Fibroblast of skin of right quadriceps (primary cell): Measurements from ENCODE around the gene MLX.
"Not testable (repeated sequence)": the region's sequence is repeated elsewhere in the genome, so short reads cannot be mapped to it uniquely, and the experiment has no call there.

Experiments
- DNase-seq: peaks from one replicate; pipeline ENCODE4 v3.0.0-alpha.2; 2013

The MLX gene

GRCh38 chr17:42581744-42582270, 14.9 kb downstream of the MLX start:
- no peak for DNase-seq

DNA sequence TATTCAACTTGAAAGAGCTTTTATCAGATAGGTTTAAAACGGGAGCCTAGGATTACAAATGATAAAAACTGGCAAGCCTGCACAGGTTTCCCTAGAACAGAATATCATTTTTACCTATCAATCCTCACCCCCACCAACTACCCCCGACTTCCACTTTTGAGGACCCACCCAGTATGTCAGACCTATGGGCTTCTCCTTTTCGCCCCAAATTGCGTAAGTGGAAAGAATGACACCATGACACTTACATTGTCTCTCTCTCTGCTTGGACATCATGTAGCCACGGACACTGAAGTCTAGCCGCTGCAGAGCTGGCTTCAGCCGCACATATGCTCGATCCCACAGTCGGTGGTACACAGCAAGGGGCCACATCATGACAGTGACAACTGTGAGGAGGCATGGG, 18.0 kb downstream of the MLX start:
- no peak for DNase-seq

- no peak for DNase-seq
Measured at GRCh38 chr17:42585353-42585752, 18.5 kb downstream of the MLX start.

DNA sequence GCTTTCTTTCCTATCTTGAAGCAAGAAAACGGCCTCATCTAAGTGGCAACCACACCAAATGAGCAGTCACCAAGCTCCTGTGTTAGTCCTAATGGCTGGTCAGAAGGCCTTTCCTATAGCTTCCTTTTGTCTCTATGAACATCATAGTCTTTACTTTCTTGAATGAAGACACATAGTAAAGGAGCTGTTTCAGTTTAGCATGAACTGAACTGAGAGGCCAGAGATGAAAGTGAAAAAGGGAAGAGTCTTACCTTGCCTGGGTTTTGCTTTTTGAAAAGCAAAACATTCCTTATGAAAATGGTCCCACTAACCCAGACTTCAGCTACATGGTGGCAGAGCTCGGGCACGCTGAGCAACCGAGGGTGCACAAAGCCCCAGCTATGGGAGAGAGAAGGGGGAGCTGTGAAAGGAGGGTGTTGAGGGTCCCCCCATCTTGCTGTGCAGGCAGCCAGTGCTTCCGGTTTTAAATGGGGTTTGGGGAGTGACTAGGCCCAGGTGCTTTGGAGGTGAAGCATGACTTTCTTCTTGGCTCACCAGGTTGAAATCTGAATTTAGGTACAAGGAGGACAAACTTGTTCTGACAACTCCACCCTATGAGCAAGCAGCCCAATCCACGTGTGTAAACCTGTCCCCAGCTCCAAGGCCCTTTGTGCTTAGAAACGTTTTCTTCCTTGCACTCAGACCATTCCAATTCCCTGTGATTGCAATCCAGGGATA, 19.8 kb downstream of the MLX start:
- no peak for DNase-seq

- no peak for DNase-seq
Measured at GRCh38 chr17:42590886-42591285, 24.0 kb downstream of the MLX start.

DNA sequence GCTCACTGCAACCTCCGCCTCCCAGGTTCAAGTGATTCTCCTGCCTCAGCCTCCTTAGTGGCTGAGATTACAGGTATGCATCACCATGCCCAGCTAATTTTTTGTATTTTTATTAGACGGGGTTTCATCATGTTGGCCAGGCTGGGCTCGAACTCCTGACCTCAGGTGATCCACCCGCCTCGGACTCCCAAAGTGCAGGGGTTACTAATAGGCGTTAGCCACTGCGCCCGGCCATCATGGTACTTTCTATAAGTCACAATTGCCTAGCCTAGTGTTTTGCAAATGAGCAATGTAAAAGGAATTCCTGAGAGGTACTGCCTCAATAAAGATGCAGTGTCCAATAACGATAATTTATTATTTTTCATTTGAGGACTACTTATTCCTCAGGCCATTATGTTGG, 24.5 kb downstream of the MLX start:
- no peak for DNase-seq

- no peak for DNase-seq
Measured at GRCh38 chr17:42596386-42596785, 29.5 kb downstream of the MLX start.

DNA sequence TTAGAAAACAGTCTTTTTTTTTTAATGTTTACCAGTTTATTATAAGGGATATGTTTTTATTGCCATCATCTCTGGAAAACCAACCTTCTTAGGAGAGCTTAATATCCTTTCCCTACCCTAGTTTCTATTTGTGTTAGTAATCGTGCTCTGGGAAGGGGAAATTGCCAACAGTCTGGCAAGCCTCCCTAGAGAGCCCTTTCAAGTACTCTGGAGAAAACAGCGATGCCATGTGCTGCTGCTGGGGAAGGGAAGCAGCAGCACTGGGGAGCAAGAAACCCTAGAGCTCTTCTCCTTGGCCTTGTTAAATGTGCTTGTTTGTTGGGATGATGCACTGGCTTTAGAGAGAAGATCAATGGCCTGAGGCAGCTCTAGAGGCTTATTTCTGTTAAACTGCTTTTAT, 32.0 kb downstream of the MLX start:
- no peak for DNase-seq

DNA sequence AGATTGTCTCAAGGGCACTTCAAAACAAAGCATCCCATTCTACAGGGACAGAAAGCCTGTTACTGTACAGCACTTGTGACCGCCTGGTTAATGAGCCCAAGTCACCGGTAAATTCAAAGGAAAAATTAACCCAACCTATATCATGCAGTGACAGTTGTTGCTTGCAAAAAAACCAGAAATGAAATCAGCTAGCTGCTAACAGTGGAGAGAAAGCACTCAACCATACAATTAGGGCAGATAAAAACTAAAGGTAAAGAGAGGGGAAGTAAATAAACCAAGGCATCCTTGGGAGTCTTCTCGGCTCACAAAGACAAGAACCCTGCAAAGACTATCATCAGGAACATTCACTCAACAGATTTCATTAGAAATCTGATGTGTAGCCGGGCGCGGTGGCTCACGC, 36.4 kb downstream of the MLX start:
- DNase-seq = no peak

- no peak for DNase-seq
Measured at GRCh38 chr17:42607769-42608168, 40.9 kb downstream of the MLX start.

GRCh38 chr17:42608305-42609181, 41.6 kb downstream of the MLX start:
- no peak for DNase-seq

GRCh38 chr17:42609182-42609813, 42.4 kb downstream of the MLX start, which contains the start of the genes RETREG3 and TUBG1:
RETREG3 (minus strand) TSS chr17:42609374; CDS start chr17:42609324, 50 bp downstream.
TUBG1 (plus strand) TSS chr17:42609683; CDS start chr17:42609738, 55 bp downstream.
- peak; percentile 99 for DNase-seq

DNA sequence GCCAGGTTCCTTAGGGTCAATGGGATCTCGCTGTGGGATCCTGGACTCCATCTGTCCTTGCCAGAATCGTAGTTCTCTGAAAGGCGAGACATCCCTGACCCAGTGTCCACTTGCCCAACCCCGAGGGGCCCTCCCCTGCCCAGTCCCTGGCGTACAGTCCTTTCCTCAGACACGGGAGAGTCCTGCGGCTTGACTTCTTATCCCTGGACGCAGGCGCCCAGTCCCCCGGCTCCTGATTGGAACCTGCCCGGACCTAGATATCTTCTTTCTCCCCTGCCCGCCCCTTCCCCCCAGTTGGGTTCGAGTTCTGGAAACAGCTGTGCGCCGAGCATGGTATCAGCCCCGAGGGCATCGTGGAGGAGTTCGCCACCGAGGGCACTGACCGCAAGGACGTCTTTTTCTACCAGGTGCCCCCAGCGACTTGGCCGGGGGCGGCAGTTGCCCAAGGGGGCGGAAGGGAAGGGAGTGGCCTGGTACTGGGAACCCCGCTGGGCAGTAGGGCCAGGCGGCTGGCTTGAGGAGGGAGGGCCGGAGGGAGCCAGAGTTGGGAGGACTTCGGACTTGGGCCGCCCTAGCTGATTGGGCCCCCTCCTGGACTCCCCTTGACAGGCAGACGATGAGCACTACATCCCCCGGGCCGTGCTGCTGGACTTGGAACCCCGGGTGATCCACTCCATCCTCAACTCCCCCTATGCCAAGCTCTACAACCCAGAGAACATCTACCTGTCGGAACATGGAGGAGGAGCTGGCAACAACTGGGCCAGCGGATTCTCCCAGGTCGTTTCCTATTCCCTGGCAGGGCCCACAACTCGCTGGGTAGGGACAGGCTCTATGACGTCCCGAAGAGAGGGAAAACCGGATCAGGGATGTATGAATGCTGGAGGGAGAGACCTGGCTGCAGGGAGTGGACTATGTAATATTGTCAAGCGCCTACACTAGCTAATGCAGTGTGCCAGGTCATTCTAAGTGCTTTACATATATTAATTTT, 43.2 kb downstream of the MLX start:
- not testable (repeated sequence) for DNase-seq

DNA sequence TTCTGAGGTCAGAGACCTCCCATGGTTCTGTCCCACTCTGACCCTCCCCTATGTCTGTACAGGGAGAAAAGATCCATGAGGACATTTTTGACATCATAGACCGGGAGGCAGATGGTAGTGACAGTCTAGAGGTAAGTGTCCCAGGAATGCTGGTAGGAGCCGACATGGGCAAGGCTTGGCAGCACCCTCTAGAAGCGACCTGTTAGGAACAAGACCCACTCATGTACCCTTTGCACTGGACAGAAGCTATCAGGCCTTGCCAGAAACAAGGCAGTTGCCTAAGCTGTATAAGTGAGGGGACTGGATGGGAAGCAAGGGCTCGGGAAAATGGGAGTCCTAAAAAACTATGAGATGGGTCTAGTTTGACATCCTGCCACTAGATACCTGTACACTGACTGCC, 45.1 kb downstream of the MLX start:
- no peak for DNase-seq

DNA sequence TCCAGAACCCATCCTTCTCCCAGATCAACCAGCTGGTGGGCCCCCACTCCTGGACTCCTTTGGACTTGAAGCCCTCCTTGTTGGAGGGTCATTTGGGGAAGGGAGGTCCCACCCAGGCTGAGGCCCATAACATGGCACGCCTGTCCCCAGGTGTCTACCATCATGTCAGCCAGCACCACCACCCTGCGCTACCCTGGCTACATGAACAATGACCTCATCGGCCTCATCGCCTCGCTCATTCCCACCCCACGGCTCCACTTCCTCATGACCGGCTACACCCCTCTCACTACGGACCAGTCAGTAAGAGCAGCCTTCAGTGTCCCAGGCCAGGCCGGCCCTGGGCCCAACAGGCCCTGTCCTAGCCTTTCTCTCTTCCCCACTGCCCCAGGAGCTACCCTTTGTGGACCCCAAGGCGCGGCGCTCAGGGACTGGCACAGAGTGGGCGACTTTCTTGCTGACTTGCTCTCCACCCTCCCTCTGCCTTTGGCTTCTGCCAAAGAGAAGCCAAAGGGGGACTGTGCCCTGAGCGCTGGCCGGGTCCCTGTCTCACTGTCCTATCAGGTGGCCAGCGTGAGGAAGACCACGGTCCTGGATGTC, 46.9 kb downstream of the MLX start:
- DNase-seq = no peak

DNA sequence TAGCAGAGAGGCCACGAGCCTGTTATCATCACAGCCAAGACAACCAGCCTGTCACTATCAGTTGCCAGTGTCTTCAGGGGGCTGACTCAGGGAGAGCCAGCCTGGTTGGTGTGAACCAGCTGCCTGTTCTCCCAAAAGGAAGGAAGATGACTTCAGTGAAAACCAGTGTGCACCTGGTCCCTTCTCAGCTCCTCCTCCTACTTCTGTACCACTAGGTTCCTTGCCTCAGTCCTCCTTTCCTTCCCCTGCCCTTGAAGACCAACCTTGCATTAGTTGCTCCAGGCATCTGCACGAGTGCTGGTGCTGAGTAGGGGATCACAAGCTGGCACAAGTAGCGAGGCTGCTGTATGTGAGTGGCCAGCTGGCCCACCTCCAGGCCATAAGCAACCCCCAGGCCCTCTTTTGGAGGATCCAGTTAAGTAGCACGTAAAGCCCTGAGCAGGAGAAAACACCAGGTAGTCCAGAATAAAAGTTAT, 51.1 kb downstream of the MLX start:
- no peak for DNase-seq

GRCh38 chr17:42618442-42619150, 51.7 kb downstream of the MLX start:
- no peak for DNase-seq

DNA sequence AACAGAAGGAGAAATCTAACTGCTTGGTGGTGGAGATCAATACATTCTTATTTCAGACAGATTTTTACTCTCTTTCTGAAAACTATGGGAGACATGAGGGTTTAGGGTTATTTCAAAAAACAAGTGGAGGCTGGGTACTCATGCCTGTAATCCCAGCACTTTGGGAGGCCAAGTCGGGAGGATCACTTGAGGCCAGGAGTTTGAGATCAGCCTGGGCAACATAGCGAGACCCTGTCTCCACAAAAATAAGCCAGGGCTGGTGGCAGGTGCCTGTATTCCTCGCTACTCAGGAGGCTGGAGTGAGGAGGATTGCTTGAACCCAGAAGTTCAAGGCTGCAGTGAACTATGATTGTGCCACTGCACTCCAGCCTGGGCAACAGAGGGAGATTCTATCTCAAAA, 55.1 kb downstream of the MLX start:
- not testable (repeated sequence) for DNase-seq
